GM19397 (cell line): Measurements from ENCODE around the gene EDN1.

Experiments used
- ATAC-seq: cut with Tn5 transposase; IDR thresholded peaks from one replicate; pipeline ENCODE4 v1.9.1; 2021; ENCODE audit warnings: mild to moderate bottlenecking, moderate library complexity; ENCODE audit not compliant: unreplicated experiment

EDN1 gene

DNA sequence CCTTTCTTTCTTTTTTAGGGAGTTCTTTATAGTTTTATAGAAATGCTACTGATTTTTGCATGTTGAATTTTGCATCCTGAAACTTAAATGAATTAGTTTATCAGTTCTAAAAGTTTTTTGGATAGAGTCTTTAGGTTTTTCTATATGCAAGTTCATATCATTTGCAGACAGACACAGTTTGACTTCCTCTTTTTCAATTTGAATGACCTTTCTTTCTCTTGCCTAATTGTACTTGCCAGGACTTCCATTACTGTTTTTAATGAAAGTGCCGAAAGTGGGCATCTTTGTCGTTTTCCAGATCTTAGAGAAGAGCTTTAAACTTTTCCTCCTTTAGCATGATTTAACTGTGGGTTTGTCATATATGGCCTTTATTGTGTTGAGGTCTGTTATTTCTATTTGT, 21.1 kb upstream of the EDN1 start:
- no peak for ATAC-seq

DNA sequence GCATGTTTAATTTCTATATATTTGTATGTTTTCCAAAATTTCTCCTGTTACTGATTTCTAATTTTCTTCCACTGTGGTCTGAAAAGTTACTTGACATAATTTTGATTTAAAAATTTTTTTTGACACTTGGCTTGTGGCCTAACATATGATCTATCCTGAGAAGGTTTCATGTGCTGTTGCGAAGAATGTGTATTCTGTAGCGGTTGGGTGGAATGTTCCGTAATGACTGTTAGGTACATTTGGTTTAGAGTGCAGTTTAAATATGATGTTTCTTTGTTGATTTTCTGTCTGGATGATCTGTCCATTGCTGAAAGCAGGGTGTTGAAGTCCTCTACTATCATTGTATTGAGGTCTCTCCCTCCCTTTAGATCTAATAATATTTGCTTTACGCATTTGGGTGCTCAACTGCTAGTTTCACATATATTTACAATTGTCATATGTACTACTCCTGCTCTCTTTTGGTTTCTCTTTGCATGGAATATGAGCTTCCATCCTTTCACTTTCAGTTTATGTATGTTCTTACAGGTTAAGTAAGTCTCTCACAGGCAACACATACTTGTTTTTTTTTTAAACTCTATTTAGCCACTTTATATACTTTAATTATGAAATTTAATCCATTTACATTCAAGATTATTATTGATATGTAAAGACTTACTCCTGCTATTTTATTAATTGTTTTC, 19.5 kb upstream of the EDN1 start:
- no peak for ATAC-seq

DNA sequence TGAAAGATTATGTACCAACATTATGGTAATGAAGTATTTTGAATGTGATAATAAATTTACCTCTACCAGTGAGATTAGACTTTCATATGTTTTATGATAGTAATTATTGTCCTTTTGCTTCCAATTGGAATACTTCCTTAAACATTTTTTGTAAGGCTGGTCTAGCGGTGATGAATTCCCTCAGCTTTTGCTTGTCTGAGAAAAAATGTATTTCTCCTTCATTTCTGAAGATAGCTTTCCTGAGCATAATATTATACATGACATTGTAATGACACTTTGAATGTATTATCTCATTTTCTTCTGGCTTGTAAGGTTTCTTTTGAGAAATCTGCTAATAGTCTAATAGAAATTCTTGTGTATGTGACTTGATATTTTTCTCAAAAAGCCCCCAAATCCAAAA, 18.6 kb upstream of the EDN1 start:
- ATAC-seq, result no peak

DNA sequence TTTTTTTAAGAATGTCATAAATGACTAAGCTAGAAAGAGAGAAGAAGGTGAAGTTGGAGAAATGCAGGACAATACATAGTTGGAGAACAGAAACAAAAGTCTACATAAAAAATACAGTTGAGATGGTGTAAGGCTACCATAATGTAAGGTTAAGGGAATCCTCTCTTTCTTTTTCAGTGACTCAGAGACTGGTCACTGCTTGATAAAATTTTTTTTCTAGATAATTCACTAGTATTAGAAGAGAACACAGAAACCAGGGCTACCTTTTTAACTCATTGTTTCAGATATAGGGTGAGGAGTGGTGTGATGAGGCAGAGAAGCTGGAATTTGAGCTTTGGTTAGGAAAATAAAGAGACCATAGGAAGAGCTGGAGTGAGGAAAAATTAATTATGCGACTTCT, 18.2 kb upstream of the EDN1 start:
- ATAC-seq, result no peak

DNA sequence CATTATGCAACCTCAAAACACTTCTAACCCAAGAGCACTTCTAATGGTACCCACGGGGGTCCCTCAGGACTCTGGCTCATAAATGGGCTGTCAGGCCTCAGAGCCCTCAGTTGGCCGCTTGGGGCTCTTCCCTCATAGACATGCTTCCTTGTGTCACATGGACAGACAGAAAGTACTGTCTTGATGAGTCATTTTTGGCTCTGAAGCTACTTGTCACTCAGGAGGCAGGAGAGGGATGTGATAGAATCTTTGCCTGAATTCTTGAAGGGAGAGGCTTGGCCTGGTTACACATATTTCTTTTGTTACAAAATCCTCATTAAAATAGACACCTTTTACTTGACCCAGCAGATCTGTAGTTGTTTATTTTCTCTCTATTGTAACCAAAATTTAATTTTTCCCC, 15.1 kb upstream of the EDN1 start:
- no peak for ATAC-seq

DNA sequence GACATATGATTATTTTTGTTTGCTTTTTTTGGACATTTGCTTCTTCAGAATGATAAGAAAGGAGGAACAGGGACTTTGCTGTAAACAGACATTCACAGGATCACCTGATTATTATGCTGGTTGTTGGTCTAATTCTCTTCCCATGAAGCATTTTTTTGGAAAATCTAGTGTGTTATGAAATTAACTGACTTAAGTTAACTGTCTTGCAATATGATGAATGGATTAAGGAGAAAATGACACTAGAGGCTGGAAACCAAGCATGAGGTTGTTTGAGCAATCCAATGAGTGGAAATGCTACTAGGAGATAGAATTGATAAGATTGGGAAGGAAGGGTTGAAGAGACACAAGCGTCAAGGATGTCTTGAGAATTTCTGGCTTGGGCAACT, 13.2 kb upstream of the EDN1 start:
- no peak for ATAC-seq

DNA sequence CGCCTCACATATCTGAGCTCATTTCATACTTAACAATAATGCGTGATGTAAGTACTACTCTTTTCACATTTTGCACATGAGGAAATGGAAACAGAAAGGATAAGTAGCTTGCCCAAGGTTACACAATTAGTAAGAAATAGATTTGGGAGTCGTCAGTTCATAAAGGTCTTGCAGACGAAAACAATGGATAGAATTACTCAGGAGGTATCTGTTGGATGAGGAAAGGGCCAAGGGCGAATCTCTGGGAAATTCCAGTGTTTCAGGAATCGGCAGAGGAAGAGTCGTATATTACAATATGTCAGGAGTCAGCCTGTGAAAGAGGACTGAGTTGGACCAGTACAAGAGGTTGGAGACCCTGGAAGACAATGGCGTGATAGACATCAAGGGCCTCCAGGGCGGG, 12.8 kb upstream of the EDN1 start:
- no peak for ATAC-seq

DNA sequence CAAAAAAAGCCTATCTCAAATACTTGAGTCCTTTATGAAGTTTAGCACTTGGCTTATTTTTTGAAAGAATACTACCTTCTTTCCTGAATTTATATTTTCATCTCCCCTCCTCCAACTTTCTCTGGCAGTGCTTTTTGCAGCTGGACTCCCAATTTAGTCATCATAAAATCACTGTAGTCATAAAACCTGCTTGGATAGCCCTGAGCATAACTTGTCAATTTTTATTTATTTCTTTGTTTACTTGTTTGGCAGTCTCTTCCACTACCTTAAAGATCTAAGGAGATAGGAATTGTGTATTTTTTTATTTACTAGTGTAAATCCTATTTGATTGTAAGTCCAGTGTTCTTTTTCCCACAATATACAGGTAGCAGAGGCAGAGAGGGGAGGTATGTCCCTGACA, 11.2 kb upstream of the EDN1 start:
- ATAC-seq, result no peak

DNA sequence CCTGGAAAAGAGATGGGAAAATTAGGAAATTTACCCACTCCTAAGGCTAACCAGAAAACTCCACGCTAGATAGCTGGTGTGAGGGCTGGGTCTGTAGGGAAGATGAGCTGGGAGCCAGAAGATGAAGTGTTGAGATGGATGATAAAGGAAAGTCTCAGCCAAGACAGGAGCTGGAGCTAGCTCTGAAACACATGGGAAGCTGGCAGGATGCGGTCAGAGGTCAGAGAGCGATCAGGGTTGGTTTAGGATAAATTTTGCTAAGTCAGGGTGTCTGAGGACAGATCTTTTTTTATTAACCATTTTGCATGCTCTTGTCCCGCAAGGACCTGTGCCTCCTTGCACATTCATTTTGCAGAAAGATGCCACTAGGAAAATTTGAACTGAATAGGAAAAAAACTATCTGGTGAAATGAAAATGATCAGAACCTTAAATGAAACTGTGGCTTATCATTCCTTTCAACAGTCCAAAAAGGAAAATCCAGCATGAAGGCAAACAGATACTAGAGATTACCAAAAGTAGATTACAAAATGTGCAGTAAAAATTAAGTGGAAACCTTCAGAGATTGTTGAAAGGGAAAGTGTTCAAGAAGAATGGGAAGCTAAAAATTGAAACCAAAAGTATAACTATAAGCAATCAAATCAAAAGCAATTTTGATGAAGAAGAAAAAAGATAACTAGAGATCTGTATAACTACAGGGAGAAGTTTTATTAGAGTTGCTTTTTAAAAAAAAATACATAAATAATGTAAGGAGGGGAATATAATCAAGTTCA, 10.7 kb upstream of the EDN1 start:
- ATAC-seq, result no peak

DNA sequence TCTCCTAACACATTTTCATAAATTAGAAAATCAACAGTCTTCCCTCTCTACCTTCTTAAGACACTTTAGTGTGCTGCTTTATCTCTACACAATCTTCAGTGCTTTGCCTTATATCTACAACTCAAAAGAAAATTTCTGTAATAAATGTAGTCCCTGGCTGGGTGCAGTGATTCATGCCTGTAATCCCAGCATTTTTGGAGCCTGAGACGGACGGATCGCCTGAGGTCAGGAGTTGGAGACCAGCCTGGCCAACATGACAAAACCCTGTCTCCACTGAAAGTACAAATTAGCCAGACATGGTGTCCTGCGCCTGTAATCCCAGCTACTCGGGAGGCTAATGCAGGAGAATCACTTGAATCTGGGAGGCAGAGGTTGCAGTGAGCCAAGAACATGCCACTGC, 9.7 kb upstream of the EDN1 start:
- ATAC-seq, result no peak

DNA sequence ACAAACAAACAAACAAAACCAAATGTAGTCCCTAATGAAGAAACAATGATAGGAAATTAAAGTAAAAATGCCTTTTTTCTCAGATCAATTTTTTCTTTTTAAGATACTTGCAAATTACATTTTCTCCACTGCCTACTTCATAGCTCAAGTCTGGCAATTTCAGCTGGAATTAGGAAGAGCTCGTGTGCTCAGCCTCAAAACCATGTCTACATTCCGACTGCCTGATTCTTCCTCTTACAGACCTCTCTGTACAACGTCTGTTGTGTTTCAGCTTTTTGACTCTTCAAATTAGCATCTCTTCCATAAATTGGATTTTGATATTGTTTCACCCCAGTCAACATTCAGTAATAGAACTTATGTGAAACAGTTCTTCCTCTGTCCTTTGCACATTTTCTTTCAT, 9.3 kb upstream of the EDN1 start:
- no peak for ATAC-seq

DNA sequence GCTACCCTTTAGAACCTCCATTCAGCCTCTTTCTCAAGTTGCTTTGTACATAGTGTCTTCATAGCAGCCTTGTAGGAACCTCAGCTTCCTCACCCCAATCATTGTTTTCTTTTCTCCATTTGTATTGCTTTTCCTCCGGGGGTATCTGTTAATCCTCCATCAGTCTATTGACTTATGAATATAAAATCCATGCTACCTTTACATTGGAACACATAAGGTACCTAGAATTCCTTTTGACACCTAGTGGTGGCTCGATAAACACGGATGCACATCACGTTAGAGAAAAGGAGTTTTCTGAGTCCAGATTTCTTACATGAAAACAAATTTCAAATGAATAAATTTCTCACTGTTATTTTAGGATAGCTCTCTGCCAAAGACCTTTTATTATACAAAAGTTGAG, 6.3 kb upstream of the EDN1 start:
- ATAC-seq, result no peak

DNA sequence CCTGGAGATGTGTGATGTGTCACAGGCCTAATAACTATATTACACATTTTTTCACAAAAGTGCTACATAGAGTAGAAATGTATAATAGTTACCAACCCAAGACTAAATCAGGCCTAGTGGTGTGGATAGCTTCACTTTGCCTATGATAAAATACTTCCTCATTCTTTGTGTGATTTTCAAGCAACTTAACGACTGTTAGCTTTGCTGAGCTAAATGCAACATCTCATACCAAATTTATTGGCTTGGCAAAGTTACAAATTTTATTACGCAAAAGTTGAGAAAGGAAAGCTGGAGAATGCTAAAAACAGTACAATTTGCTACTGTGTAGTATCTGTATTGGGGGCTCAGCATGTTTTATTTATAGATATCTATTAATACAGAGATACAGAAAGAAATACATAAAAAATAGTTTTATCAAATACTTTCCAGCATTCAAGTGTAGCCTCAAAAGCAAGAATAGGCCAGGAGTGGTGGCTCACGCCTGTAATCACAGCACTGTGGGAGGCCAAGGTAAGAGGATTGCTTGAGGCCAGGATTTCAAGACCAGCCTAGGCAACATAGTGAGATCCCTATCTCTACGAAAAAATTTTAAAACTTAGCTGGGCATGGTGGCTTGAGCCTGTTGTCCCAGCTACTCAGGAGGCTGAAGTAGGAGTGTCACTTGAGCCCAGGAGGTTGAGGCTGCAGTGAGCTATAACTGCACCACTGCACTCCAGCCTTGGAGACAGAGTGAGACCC, 3.6 kb upstream of the EDN1 start:
- ATAC-seq, result no peak

DNA sequence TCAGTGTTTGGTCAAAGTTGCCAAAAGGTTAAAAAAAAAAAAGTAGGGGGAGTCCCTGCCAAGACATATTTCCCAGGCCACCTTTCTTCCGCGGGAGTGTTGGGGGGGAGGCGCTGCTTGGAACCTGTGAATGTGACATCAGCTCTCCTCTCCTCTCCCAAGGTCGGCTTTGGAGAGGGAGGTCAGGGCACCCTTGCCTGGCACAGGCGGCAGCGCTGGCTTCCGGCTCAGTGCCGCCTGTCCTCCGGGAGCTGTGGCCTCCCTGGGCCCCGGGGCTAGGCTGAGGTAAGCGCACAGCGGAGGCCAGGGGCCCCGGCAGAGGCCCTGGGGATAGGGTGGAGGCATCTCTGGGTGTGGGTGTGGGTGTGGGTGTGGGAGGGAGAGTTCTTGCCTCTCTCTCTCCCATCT, 1.9 kb upstream of the EDN1 start:
- ATAC-seq, result no peak

DNA sequence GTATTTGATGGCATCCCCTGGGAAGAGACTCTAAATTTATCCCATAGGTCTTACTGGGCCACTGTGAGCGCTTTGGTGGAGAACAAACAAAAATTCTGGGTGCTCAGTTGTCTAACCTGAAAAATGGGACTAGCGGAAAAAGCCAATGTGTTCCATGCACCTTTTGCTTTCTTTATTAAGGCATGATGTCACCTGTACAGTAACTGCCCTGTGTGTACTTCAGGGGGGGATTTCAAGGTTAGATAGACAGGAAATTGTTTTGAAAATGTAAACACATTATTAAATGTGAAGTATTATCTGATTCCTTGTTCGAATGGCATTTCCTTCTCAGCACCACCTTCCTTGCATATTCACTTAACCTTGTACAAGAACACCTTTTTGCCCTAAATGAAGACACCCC, 1.2 kb upstream of the EDN1 start:
- no peak for ATAC-seq

DNA sequence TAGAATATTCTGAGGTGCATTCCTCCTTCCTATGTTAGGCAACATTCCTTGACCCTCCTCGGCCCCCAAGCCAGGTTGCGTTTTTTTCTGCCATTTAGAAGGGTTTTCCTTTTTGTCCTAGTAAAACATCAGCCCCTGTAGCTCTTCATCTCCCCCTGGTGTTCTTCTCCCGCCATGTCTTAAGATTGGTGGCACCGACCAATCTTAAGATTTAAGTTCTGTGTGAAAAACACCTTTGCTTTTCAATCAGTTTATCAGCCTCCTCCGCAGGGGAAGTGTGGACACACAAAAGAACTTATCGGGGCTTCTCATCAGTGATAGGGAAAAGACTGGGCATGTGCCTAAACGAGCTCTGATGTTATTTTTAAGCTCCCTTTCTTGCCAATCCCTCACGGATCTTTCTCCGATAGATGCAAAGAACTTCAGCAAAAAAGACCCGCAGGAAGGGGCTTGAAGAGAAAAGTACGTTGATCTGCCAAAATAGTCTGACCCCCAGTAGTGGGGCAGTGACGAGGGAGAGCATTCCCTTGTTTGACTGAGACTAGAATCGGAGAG, 719 bp upstream of the EDN1 start:
- ATAC-seq, result no peak

DNA sequence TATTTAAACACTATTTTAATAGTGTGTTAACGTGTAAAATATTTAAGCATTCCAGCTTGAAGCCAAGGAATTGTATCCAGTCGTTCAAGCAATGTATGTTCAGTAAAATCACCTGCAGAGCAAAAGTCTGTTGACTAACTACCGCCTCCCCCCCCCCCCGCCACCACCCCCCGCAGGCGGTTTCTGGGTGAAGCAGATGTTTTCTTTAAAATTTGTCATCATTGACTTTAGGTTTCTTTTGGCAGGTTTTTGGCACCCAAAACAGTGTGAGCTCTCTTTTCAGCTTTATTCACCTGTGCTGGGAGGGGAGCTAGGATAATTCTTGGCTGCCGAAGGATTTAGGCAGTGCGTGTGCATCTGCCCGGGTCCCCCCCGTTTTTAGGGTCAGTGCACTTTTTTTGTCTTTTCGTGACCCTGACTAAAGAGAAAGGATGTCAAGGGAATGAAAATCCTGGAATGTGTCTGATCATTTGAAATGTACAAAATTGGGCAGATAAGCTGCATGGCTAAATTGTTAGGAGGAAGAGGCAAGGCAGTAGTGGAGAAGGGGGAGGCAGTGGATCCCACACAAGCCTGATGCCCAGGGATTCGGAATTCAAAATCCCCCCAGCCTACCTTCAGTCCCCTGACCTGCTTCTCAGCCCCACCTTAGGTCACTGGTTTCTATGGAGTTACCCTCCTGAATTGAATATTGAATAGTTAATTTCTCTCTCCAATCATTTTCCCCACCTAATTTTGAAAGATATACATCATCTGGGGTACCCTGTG, 1.1 kb downstream of the EDN1 start:
- ATAC-seq, result no peak

DNA sequence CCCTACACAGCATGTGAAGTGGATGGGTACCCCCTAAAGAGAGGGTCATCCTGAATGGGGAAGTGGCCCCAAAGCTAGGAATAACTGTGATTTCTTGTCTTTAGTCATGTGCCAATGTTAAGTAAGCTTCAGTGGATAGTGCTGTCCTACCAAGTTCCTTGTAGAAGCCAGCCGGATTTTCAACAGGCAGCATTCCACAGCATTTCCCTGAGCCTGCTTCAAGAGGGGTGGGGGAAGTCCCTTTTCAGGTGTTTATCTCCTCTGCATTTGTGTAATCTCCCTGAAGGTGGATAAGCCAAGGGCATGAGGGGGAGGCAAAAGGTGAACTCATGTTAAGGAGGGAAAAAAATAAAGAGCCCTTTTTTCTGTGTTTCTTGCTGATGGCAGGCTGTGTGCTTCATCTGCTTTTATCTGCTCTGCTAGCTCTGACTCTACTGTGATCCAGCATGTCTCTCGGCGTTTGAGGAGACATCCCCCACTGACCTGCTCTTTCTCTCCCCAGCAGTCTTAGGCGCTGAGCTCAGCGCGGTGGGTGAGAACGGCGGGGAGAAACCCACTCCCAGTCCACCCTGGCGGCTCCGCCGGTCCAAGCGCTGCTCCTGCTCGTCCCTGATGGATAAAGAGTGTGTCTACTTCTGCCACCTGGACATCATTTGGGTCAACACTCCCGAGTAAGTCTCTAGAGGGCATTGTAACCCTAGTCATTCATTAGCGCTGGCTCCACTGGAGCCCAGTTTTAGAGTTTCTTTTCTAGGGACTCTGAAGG, 1.9 kb downstream of the EDN1 start:
- no peak for ATAC-seq

DNA sequence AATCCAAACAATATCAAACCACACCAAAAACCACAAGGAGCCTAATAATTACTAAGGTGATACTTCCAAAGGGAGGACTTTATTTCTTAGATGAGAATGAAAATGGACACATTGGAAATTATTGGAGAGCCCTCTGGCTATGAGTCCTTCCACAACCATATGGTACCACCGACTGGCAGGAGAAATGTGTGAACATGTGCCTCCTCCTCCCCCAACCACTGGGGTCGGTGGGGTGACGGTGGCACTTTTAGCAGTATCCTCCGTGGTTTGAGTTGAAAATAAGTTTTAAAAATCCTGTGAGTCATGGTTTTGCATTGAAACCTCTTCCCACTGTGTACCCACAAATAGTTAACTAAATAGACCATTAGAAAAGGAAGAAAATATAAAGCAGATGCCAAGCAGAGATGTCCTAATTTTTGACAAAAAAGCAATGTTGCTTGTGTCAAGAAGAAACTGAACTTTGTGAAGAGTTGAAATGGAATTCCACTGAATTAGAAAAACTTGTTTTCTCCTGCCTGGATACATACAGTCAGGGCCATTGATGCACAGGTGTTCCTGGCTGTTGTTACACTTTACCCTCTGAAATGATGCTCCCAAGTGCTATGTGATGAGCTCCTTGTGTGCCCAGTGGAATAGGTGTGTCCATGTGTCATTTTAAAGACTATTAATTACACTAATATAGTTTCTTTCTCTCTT, 3.2 kb downstream of the EDN1 start:
- ATAC-seq, result no peak
